NCI-H128 (cell line): ENCODE data around the gene SBF2.

Source experiments
- DNase-seq: peaks from one replicate; lab custom pipeline; 2025; ENCODE audit not compliant: unreplicated experiment; lab: John Stamatoyannopoulos, UW

SBF2 gene

GRCh38 chr11:10293423-10294289 is at the start of gene SBF2:
Gene SBF2 (minus strand): TSS chr11:10294219. CDS start chr11:10294069, 150 bp downstream.
- peak; percentile 68 for DNase-seq

GRCh38 chr11:10338287-10338686 is 44.3 kb upstream of the SBF2 start:
- DNase-seq = no peak

- DNase-seq = no peak
These were observed 39.5 kb upstream of the SBF2 start for GRCh38 chr11:10333490-10333889.

- no peak for DNase-seq
These were observed 37.7 kb upstream of the SBF2 start for GRCh38 chr11:10331548-10332289.

- no peak for DNase-seq
These were observed 35.9 kb upstream of the SBF2 start for GRCh38 chr11:10329935-10330334.

GRCh38 chr11:10329356-10329755 is 35.3 kb upstream of the SBF2 start:
- no peak for DNase-seq

GRCh38 chr11:10328314-10329098 is 34.5 kb upstream of the SBF2 start:
- no peak for DNase-seq

GRCh38 chr11:10327254-10327653 is 33.2 kb upstream of the SBF2 start:
- DNase-seq = no peak

- DNase-seq = no peak
These were observed 32.3 kb upstream of the SBF2 start for GRCh38 chr11:10326012-10326964.

GRCh38 chr11:10325277-10326011 is 31.4 kb upstream of the SBF2 start:
- no peak for DNase-seq

GRCh38 chr11:10324474-10324873 is 30.5 kb upstream of the SBF2 start:
- no peak for DNase-seq

- no peak for DNase-seq
These were observed 29.8 kb upstream of the SBF2 start for GRCh38 chr11:10323793-10324170.

- DNase-seq = no peak
These were observed 29.1 kb upstream of the SBF2 start for GRCh38 chr11:10322830-10323792.

- no peak for DNase-seq
These were observed 28.4 kb upstream of the SBF2 start for GRCh38 chr11:10322401-10322800.

- DNase-seq = no peak
These were observed 26.9 kb upstream of the SBF2 start for GRCh38 chr11:10320736-10321465.

GRCh38 chr11:10319702-10320558 is 25.9 kb upstream of the SBF2 start:
- DNase-seq = no peak

- no peak for DNase-seq
These were observed 24.4 kb upstream of the SBF2 start for GRCh38 chr11:10318527-10318802.
